Fibroblast of pulmonary artery (primary cell): Measurements from ENCODE around the gene SNX13.
A peak's percentile ranks its signal among the peaks of the same experiment; 100 is the strongest.

ENCODE experiments used
- DNase-seq: peaks from one replicate; pipeline ENCODE4 v3.0.0-alpha.2; 2010; ENCODE audit warnings: low read depth
- H3K4me3 ChIP-seq: replicated peaks from 2 replicates; pipeline ENCODE4 v1.5.1; 2011; ENCODE audit warnings: low read depth, mild to moderate bottlenecking, control low read depth, low read length, moderate library complexity
- CTCF ChIP-seq: IDR thresholded peaks from 2 replicates; pipeline ENCODE4 v1.5.1; 2011; ENCODE audit warnings: mild to moderate bottlenecking, control low read depth, low read length, inconsistent platforms; ENCODE audit errors: missing control alignments

The SNX13 gene

GRCh38 chr7:17845197-17845547 lies 95.1 kb downstream of the SNX13 start:
- TF ChIP-seq CTCF: no peak
- no peak for DNase-seq
- H3K4me3 ChIP-seq: no peak overlapping the region

- no peak overlapping the region for H3K4me3 ChIP-seq
- peak; percentile 12 for DNase-seq
- no peak for TF ChIP-seq CTCF
These were observed 95.6 kb downstream of the SNX13 start for GRCh38 chr7:17844514-17845196.

GRCh38 chr7:17844022-17844421 lies 96.3 kb downstream of the SNX13 start:
- no peak for TF ChIP-seq CTCF
- no peak overlapping the region for H3K4me3 ChIP-seq
- DNase-seq: no peak

GRCh38 chr7:17843041-17843440 lies 97.3 kb downstream of the SNX13 start:
- no peak overlapping the region for H3K4me3 ChIP-seq
- TF ChIP-seq CTCF: no peak
- DNase-seq: no peak

- no peak overlapping the region for H3K4me3 ChIP-seq
- TF ChIP-seq CTCF: no peak
- DNase-seq: no peak
These were observed 107.4 kb downstream of the SNX13 start for GRCh38 chr7:17832820-17833355.

- DNase-seq: no peak
- TF ChIP-seq CTCF: no peak
- no peak overlapping the region for H3K4me3 ChIP-seq
These were observed 108.1 kb downstream of the SNX13 start for GRCh38 chr7:17832242-17832641.

GRCh38 chr7:17830206-17830605 lies 110.1 kb downstream of the SNX13 start:
- H3K4me3 ChIP-seq: no peak overlapping the region
- peak; percentile 75 for DNase-seq
- no peak for TF ChIP-seq CTCF
